GM18499 (cell line): ENCODE results near the gene KIAA0319L.
A peak's percentile ranks its signal among the peaks of the same experiment; 100 is the strongest.
"Not testable (repeated sequence)": the region's sequence is repeated elsewhere in the genome, so short reads cannot be mapped to it uniquely, and the experiment has no call there.

Experiments used
- ATAC-seq: cut with Tn5 transposase; IDR thresholded peaks from one replicate; pipeline ENCODE4 v1.9.1; 2021; ENCODE audit warnings: moderate number of reproducible peaks; ENCODE audit not compliant: insufficient read depth, unreplicated experiment

KIAA0319L gene

DNA sequence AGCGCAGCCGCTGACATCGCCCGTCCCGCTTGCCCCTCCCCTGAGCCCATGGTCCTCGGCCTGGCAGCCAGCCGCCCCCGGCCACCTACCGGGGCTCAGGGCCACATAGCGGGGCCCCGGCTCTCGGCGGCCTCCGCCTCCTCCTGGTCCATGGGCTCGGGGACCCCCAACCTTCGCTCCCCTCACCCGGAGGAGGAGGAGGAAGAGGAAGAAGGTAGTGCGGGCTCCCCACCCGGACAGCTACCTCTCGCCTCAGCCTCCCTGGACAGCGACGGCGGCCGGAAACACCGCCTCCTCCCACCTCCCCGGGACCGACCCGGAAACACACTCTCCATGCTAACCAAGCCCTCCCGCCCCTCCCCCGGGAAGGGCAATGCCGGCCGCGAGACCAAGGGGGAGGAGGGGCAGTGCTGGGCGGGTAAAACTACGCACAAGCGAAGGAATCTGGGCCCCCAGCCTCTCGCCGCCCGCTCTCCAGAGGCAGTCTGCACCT is at the start of gene KIAA0319L:
Gene KIAA0319L (minus strand): TSS at position 286 of the 493 bp plus-strand sequence. CDS start 2,912 bp downstream, outside the sequence.
- ATAC-seq: peak; percentile 50

DNA sequence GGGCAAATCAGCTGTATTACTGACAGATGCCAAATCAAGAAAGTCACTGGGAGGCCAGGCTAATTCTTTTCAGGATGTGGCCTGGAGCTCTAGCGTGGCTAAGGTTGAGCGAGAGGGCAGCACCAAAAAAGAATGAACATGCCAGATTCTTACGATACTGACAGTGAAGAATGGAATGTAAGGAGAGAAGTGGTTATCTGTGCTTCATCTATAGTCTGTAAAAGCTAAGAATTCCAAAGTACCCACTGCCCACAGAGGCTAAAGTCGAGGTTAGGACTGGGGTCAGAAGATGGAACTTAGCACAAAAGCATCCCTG is 48.6 kb upstream of the KIAA0319L start:
- no peak for ATAC-seq

- ATAC-seq: no peak
These were observed 48.1 kb upstream of the KIAA0319L start for GRCh38 chr1:35605071-35605866.

GRCh38 chr1:35603941-35604340 is 46.7 kb upstream of the KIAA0319L start:
- ATAC-seq: no peak

DNA sequence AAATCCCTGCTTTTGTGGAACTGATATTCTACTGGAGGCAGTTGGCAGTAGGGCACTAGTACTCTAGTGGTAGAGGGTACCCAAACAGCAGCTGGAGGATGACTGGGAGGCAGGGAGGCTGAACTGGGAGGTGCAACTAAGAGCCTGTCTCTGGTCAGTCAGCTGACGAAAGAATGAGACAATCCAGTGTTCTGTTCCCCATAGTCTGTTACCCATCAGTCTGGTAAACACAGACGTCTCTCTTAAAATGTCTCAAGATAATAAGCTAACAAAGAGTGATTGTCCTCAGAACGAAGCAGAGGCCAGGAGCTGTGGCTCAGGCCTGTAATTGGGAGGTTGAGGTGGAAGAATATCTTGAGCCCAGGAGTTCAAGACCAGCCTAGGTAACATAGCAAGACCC is 46.3 kb upstream of the KIAA0319L start:
- ATAC-seq: no peak

- no peak for ATAC-seq
These were observed 43.4 kb upstream of the KIAA0319L start for GRCh38 chr1:35600593-35600992.

DNA sequence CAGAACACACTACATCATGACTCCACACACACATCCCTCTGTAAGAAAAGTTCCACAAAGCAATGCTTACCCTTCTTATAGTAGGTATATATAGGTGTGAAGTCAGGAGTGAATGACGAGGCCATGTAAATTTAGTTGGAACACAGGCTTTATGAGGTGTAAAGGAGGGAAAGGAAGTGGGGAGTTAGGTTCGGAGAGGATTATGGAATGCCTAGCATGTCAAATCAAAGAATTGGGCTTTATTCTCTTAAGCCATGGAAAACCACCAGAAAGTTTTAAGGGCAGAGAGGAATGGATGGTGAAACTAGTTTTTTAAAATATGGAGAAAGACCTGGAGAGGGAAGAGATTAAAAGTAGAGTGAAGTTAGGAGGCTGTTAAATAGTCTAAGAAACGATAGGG is 42.2 kb upstream of the KIAA0319L start:
- no peak for ATAC-seq

- ATAC-seq: no peak
These were observed 41.7 kb upstream of the KIAA0319L start for GRCh38 chr1:35598895-35599294.

GRCh38 chr1:35597870-35598269 is 40.7 kb upstream of the KIAA0319L start:
- no peak for ATAC-seq

- ATAC-seq: no peak
These were observed 38.5 kb upstream of the KIAA0319L start for GRCh38 chr1:35595684-35596083.

DNA sequence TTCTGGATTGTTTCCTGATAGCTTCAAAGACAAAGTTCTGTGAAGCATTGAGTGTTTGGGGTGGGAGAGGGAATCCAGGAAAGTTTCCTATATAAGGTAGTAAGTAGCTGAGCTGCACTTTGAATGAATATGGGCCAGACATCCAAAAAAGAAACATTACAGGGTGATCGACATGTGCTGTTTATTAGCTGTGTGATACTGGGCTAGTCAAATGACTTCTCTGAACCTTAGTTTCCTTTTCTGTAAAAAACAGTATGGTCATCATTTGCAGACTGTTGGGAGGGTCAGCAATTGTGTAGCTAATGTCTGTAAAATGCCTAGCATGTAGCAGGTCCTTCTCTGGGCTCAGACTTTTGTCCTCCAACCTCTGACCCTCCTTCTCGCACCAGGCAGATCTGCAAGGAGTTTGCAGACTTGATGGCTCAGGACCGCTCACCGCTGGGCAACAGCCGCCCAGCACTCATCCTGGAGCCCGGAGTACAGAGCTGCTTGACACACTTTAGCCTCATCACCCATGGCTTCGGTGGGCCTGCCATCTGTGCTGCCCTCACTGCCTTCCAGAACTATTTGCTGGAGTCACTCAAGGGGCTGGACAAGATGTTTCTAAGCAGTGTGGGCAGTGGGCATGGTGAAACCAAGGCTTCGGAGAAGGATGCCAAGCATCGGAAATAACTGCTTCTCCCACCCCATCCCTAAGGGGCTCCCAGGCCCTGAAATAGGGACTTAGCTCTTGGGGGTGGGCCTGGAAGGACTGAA is 37.0 kb upstream of the KIAA0319L start:
- ATAC-seq: no peak

DNA sequence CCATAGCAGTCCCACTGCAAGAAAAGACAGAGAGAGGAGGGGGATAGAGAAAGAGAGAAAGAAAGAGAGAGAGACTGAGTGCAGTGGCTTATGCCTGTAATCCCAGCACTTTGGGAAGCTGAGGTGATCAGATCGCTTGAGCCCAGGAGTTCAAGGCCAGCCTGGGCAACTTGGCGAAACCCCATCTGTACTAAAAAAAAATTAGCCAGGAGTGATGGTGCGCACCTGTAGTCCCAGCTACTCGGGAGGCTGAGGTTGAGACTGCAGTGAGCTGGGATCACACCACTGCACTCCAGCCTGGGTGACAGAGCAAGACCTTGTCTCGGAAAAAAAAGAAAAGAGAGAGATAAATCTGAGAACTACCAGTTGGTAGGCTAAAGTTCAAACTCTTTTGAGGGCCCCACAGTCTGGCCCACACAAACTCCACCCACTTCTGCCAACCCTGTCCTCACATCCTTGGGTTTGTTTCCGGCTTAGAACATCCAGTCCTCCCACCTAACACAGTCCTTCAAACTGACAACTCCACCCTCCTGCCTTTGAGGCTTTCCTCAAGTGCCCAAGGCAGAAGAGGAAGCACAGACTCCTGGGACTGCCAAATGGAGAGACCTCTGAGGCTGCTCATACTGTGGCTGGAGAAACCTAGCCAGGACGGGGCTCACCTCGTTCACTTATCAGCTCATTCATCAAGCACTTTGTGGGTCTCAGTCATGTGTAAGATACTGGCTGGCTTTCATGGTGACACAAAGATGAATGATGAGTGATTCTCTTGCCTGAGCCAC is 36.0 kb upstream of the KIAA0319L start:
- ATAC-seq: no peak

DNA sequence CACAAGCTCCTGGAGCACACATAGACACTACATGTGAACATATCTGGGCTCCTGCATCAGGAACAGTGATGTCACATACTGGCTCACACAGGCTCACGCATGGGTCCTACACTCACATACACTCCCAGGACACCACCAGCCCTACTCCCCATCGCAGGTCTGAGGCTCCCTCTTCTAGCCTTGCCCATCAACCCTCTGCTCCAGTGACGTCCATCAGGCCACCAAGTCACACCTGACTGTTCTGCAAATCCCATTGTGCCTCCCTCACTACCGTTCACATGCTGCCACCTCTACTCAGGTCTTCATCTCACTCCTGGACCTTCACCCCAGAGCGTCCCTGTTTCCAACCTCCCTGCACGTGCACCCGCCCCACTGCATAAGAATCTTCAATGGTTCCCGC is 34.0 kb upstream of the KIAA0319L start:
- ATAC-seq: no peak

GRCh38 chr1:35590476-35591040 is 33.4 kb upstream of the KIAA0319L start:
- ATAC-seq: no peak

GRCh38 chr1:35589516-35590427 is 32.6 kb upstream of the KIAA0319L start:
- no peak for ATAC-seq

DNA sequence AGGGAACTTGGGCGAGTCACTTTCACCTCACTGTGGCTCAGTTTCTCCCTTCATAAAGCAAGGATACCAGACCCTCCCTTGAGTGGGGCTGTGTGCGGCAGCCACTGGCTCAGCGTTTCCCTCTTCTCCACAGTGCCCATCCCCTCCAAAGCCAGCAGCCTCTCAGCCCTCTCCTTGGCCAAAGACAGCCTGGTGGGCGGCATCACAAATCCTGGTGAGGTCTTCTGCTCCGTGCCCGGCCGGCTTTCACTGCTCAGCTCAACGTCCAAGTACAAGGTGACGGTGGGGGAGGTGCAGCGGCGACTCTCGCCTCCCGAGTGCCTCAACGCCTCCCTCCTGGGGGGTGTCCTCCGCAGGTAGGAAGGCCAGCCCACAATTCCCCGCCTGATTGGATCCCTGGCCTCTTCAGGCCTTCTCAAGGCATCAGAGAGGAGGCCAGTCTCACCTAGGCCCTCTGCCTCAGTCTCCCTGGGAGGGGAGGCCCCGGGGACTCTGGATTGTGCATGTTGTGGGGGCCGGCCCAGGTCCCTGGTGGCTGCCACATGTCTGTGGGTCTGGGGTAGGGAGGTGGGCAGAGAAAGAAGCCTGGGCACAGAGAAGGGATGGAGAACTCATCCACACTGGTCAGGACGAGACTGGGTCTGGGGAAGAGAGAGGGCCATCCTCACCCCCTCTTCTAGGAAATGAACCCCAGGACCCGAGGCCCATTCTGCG is 31.2 kb upstream of the KIAA0319L start:
- ATAC-seq: no peak

GRCh38 chr1:35587736-35588135 is 30.5 kb upstream of the KIAA0319L start:
- ATAC-seq: no peak

DNA sequence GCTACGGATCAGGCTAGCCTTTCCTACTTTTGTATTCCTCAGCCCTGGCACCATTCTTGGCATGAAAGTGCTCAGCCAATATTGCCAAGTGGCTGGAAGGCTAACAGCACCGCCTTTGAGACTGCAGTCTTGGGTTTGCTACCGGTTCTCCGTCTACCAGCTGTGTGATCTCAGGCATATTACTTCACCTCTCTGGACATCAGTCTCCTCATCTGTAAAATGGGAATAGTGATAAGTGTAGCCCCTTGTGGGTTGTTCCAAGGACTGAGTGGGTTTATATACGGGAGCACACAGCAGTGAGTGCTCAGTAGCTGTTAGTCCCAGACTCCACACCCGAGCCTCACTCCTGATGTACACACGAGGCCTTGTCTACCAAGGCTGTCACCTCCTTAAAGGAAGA is 29.6 kb upstream of the KIAA0319L start:
- no peak for ATAC-seq

DNA sequence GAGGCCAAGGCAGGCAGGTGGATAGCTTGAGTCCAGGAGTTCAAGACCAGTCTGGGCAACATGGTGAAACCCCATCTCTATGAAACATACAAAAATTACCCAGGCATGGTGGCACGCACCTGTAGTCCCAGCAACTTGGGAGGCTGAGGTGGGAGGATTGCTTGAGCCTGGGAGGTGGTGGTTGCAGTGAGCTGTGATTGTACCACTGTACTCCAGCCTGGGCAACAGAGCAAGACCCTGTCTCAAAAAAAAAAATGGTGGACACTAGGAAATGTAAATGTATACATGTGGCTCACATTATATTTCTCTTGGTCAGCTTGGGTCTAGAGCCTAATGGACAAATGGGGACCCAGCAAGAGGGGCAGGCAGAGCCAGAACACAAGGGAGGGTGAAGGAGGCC is 28.6 kb upstream of the KIAA0319L start:
- ATAC-seq: not testable (repeated sequence)
